ENCODE results near the gene LEPR. TPM values are rescaled to one million over a fixed set of nuclear protein-coding genes. Genes with fewer than 3 reads are reported as not detected.

Gene LEPR
- total RNA-seq, 1 donor from 2014 or later, result 8.9 TPM

GRCh38 chr1:65412984-65413375 lies 7.5 kb upstream of the LEPR start:
- no peaks in the 10 kb centered on the region for H3K36me3 Mint-ChIP-seq (ENCODE audit: low read depth, unreplicated experiment)

GRCh38 chr1:65414538-65414937 lies 5.9 kb upstream of the LEPR start:
- FAIRE-seq (no peak), DNase-seq (ENCODE audit: low read depth) (no peak)
- peaks cover 15% of the 10 kb centered on the region for H3K4me1 Mint-ChIP-seq (ENCODE audit: low read depth, unreplicated experiment)
- H3K36me3 ChIP-seq (ENCODE audit: insufficient read depth, low read length), result no peaks in the 10 kb centered on the region
- H3K4me3 ChIP-seq (ENCODE audit: insufficient read depth, low read depth, low read length), result no peak overlapping the region
- H3K9ac ChIP-seq (ENCODE audit: low read length), result no peak overlapping the region
- no peaks in the 10 kb centered on the region for H3K9me3 Mint-ChIP-seq (ENCODE audit: unreplicated experiment)
- H2AFZ ChIP-seq (ENCODE audit: low read depth, low read length), result no peak overlapping the region
- no peaks in the 10 kb centered on the region for H3K36me3 Mint-ChIP-seq (ENCODE audit: low read depth, unreplicated experiment)
- H3K9me3 ChIP-seq (ENCODE audit: insufficient read depth, low read depth, low read length), result no peaks in the 10 kb centered on the region
- no peak overlapping the region for H3K27ac ChIP-seq (ENCODE audit: low read depth, low read length)
- no peak for TF ChIP-seq EZH2 (IDR thresholded peaks at IDR 0.05; ENCODE audit: insufficient read depth, low read length)
- TF ChIP-seq, protein P1, sequence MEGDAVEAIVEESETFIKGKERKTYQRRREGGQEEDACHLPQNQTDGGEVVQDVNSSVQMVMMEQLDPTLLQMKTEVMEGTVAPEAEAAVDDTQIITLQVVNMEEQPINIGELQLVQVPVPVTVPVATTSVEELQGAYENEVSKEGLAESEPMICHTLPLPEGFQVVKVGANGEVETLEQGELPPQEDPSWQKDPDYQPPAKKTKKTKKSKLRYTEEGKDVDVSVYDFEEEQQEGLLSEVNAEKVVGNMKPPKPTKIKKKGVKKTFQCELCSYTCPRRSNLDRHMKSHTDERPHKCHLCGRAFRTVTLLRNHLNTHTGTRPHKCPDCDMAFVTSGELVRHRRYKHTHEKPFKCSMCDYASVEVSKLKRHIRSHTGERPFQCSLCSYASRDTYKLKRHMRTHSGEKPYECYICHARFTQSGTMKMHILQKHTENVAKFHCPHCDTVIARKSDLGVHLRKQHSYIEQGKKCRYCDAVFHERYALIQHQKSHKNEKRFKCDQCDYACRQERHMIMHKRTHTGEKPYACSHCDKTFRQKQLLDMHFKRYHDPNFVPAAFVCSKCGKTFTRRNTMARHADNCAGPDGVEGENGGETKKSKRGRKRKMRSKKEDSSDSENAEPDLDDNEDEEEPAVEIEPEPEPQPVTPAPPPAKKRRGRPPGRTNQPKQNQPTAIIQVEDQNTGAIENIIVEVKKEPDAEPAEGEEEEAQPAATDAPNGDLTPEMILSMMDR (IDR thresholded peaks at IDR 0.05; ENCODE audit: insufficient read depth, low read depth, low read length), result no peak
- H4K20me1 ChIP-seq (ENCODE audit: insufficient read depth, low read length), result no peaks in the 10 kb centered on the region
- H3K4me3 Mint-ChIP-seq (ENCODE audit: unreplicated experiment), result no peak overlapping the region
- no peak overlapping the region for H3K4me2 ChIP-seq (ENCODE audit: low read length)
- peaks cover 15% of the 10 kb centered on the region for H3K4me1 ChIP-seq (ENCODE audit: insufficient read depth, low read length)
- H3K27ac Mint-ChIP-seq (ENCODE audit: unreplicated experiment), result no peak overlapping the region
- H3K27me3 Mint-ChIP-seq (ENCODE audit: low read depth, unreplicated experiment), result no peaks in the 10 kb centered on the region
- no peaks in the 10 kb centered on the region for H3K27me3 ChIP-seq (ENCODE audit: insufficient read depth, low read length)
- H3K79me2 ChIP-seq (ENCODE audit: insufficient read depth, low read length), result no peaks in the 10 kb centered on the region

More at GRCh38 chr1:65412984-65413375, 7.5 kb upstream of the LEPR start:
- H3K4me2 ChIP-seq (ENCODE audit: low read length), result no peak overlapping the region
- no peak overlapping the region for H3K4me3 ChIP-seq (ENCODE audit: insufficient read depth, low read depth, low read length)
- H3K4me1 ChIP-seq (ENCODE audit: insufficient read depth, low read length), result peaks cover 10% of the 10 kb centered on the region
- peak overlapping the region; percentile 7 for H3K27ac ChIP-seq (ENCODE audit: low read depth, low read length)
- TF ChIP-seq EZH2 (IDR thresholded peaks at IDR 0.05; ENCODE audit: insufficient read depth, low read length), result no peak
- TF ChIP-seq, protein P1 (IDR thresholded peaks at IDR 0.05; ENCODE audit: insufficient read depth, low read depth, low read length), result no peak
- Mint-ChIP-seq H3K9me3 (ENCODE audit: unreplicated experiment) (no peaks in the 10 kb centered on the region), H3K27ac (ENCODE audit: unreplicated experiment) (no peak overlapping the region), H3K4me3 (ENCODE audit: unreplicated experiment) (no peak overlapping the region), H3K4me1 (ENCODE audit: low read depth, unreplicated experiment) (peaks cover 14% of the 10 kb centered on the region), H3K27me3 (ENCODE audit: low read depth, unreplicated experiment) (no peaks in the 10 kb centered on the region)
- DNase-seq (ENCODE audit: low read depth) (peak; percentile 76), FAIRE-seq (no peak)
- no peak overlapping the region for H2AFZ ChIP-seq (ENCODE audit: low read depth, low read length)
- H3K79me2 ChIP-seq (ENCODE audit: insufficient read depth, low read length), result no peaks in the 10 kb centered on the region
- H4K20me1 ChIP-seq (ENCODE audit: insufficient read depth, low read length), result no peaks in the 10 kb centered on the region
- no peak overlapping the region for H3K9ac ChIP-seq (ENCODE audit: low read length)
- no peaks in the 10 kb centered on the region for H3K9me3 ChIP-seq (ENCODE audit: insufficient read depth, low read depth, low read length)
- no peaks in the 10 kb centered on the region for H3K27me3 ChIP-seq (ENCODE audit: insufficient read depth, low read length)
- no peaks in the 10 kb centered on the region for H3K36me3 ChIP-seq (ENCODE audit: insufficient read depth, low read length)

DNA sequence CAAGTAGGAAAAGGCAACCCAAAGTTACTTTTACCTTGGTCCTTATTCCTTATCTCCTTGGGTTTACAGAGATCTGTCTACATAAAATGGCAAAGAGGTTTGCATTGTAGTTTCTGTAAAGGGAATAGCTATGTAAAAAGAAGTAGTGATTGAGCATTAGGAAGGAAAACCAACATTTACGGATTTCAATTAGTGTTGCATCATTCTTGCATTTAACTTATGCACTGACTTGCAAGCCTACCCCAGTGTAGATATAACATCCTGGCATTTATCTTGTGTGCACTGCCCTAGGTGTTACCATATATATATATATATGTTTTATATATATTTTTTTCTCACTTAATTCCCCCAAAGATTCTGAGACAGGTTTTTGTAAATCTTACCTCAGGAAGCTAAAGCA lies 3.7 kb upstream of the LEPR start:
- Histone ChIP-seq H4K20me1 (ENCODE audit: insufficient read depth, low read length) (no peaks in the 10 kb centered on the region), H3K4me3 (ENCODE audit: insufficient read depth, low read depth, low read length) (no peak overlapping the region), H2AFZ (ENCODE audit: low read depth, low read length) (no peak overlapping the region), H3K79me2 (ENCODE audit: insufficient read depth, low read length) (peaks cover 11% of the 10 kb centered on the region), H3K36me3 (ENCODE audit: insufficient read depth, low read length) (no peaks in the 10 kb centered on the region), H3K4me2 (ENCODE audit: low read length) (no peak overlapping the region), H3K9ac (ENCODE audit: low read length) (no peak overlapping the region), H3K9me3 (ENCODE audit: insufficient read depth, low read depth, low read length) (no peaks in the 10 kb centered on the region), H3K27ac (ENCODE audit: low read depth, low read length) (no peak overlapping the region), H3K4me1 (ENCODE audit: insufficient read depth, low read length) (peaks cover 21% of the 10 kb centered on the region), H3K27me3 (ENCODE audit: insufficient read depth, low read length) (no peaks in the 10 kb centered on the region)
- Mint-ChIP-seq H3K9me3 (ENCODE audit: unreplicated experiment) (no peaks in the 10 kb centered on the region), H3K4me1 (ENCODE audit: low read depth, unreplicated experiment) (peaks cover 13% of the 10 kb centered on the region), H3K27me3 (ENCODE audit: low read depth, unreplicated experiment) (no peaks in the 10 kb centered on the region), H3K36me3 (ENCODE audit: low read depth, unreplicated experiment) (no peaks in the 10 kb centered on the region), H3K27ac (ENCODE audit: unreplicated experiment) (no peak overlapping the region), H3K4me3 (ENCODE audit: unreplicated experiment) (no peak overlapping the region)
- no peak for DNase-seq (ENCODE audit: low read depth)
- no peak for FAIRE-seq
- TF ChIP-seq, protein P1 (IDR thresholded peaks at IDR 0.05; ENCODE audit: insufficient read depth, low read depth, low read length), result no peak
- no peak for TF ChIP-seq EZH2 (IDR thresholded peaks at IDR 0.05; ENCODE audit: insufficient read depth, low read length)

Data from astrocyte (in vitro differentiated cells and primary cell).